Endometrium (tissue), 2 donors: ENCODE data around the gene ACSS1.

Experiments
- FAIRE-seq: peaks from 2 replicates; lab custom pipeline; 2012; peaks lifted over from hg19 to GRCh38; lab: Jason Lieb, UNC
- donor health status: control.
- donor health status: control.

The ACSS1 gene

GRCh38 chr20:25046181-25046641 lies 11.7 kb downstream of the ACSS1 start:
- FAIRE-seq = no peak

- no peak for FAIRE-seq
Measured at GRCh38 chr20:25045343-25045712, 12.6 kb downstream of the ACSS1 start.

- no peak for FAIRE-seq
Measured at GRCh38 chr20:25044660-25045342, 13.1 kb downstream of the ACSS1 start.

- FAIRE-seq = no peak
Measured at GRCh38 chr20:25044261-25044560, 13.7 kb downstream of the ACSS1 start.

- no peak for FAIRE-seq
Measured at GRCh38 chr20:25043499-25044260, 14.3 kb downstream of the ACSS1 start.

- FAIRE-seq = no peak
Measured at GRCh38 chr20:25042531-25043498, 15.1 kb downstream of the ACSS1 start.

- no peak for FAIRE-seq
Measured at GRCh38 chr20:25041813-25042530, 16.0 kb downstream of the ACSS1 start.

GRCh38 chr20:25040438-25040831 lies 17.5 kb downstream of the ACSS1 start:
- no peak for FAIRE-seq

GRCh38 chr20:25039697-25040437 lies 18.1 kb downstream of the ACSS1 start:
- FAIRE-seq = no peak

GRCh38 chr20:25038591-25039015 lies 19.3 kb downstream of the ACSS1 start:
- no peak for FAIRE-seq

- no peak for FAIRE-seq
Measured at GRCh38 chr20:25038103-25038410, 19.9 kb downstream of the ACSS1 start.

GRCh38 chr20:25037288-25038102 lies 20.4 kb downstream of the ACSS1 start:
- FAIRE-seq = no peak

GRCh38 chr20:25036331-25036936 lies 21.5 kb downstream of the ACSS1 start:
- no peak for FAIRE-seq

- no peak for FAIRE-seq
Measured at GRCh38 chr20:25035921-25036320, 22.0 kb downstream of the ACSS1 start.

GRCh38 chr20:25033924-25034300 lies 24.0 kb downstream of the ACSS1 start:
- FAIRE-seq = no peak

- no peak for FAIRE-seq
Measured at GRCh38 chr20:25033265-25033923, 24.5 kb downstream of the ACSS1 start.

- FAIRE-seq = no peak
Measured at GRCh38 chr20:25032478-25033264, 25.3 kb downstream of the ACSS1 start.

GRCh38 chr20:25032065-25032477 lies 25.9 kb downstream of the ACSS1 start:
- FAIRE-seq = no peak

- FAIRE-seq = no peak
Measured at GRCh38 chr20:25031241-25031640, 26.7 kb downstream of the ACSS1 start.
